Duodenal mucosa (tissue), 2 donors: ENCODE measurements around the gene NAP1L1.
A peak's percentile ranks its signal among the peaks of the same experiment; 100 is the strongest.

Experiments used
- H3K27ac ChIP-seq: one replicate; pipeline ENCODE4 v1.7.0; 2013; ENCODE audit warnings: low read depth, low read length
- H3K27me3 ChIP-seq, 2 donors: one replicate each; pipeline ENCODE4 v1.7.0; 2013; ENCODE audit warnings: low read length in 2 of 2, control low read depth in 1 of 2; ENCODE audit not compliant: insufficient read depth in 2 of 2, control insufficient read depth in 1 of 2
- H3K36me3 ChIP-seq, 2 donors: one replicate each; pipeline ENCODE4 v1.7.0; 2013; ENCODE audit warnings: low read length in 2 of 2, control low read depth in 1 of 2; ENCODE audit not compliant: insufficient read depth in 2 of 2, control insufficient read depth in 1 of 2
- H3K4me1 ChIP-seq, 2 donors: one replicate each; pipeline ENCODE4 v1.7.0; 2013; ENCODE audit warnings: low read length in 2 of 2, control low read depth in 1 of 2; ENCODE audit not compliant: insufficient read depth in 2 of 2, control insufficient read depth in 1 of 2
- H3K4me3 ChIP-seq, 2 donors: one replicate each; pipeline ENCODE4 v1.7.0; 2013; ENCODE audit warnings: low read length in 2 of 2, low read depth in 1 of 2
- H3K9ac ChIP-seq, 2 donors: one replicate each; pipeline ENCODE4 v1.7.0; 2013; ENCODE audit warnings: low read length in 2 of 2, low read depth in 1 of 2
- H3K9me3 ChIP-seq, 2 donors: one replicate each; pipeline ENCODE4 v1.7.0; 2013; ENCODE audit warnings: low read length in 2 of 2, control low read depth in 1 of 2; ENCODE audit not compliant: control insufficient read depth in 1 of 2

Gene NAP1L1

DNA sequence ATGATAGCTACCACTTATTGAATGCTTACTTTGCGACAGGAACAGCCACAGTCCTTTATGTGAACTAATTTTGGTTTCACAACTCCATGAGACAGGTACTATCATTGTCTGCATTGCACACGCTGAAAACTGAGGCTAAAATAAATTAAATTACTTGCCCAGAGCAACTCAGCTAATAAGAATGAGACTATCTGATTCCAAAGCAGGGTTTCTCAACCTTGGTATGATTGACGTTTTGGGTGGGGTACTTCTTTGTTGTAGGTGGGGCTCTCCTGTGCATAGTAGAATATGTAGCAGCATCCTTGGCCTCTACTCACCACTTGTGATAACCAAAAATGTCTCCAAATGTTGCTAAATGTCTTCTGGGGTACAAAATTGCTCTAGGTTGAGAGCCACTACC is 62.0 kb downstream of the NAP1L1 start:
- H3K4me1 ChIP-seq: peaks cover 0 to 19% of the 10 kb centered on the region in 2 donors
- H3K4me3 ChIP-seq: no peak overlapping the region
- no peaks in the 10 kb centered on the region for H3K27me3 ChIP-seq
- no peaks in the 10 kb centered on the region for H3K9me3 ChIP-seq
- H3K9ac ChIP-seq: no peak overlapping the region
- H3K27ac ChIP-seq: no peak overlapping the region
- H3K36me3 ChIP-seq: no peaks in the 10 kb centered on the region

DNA sequence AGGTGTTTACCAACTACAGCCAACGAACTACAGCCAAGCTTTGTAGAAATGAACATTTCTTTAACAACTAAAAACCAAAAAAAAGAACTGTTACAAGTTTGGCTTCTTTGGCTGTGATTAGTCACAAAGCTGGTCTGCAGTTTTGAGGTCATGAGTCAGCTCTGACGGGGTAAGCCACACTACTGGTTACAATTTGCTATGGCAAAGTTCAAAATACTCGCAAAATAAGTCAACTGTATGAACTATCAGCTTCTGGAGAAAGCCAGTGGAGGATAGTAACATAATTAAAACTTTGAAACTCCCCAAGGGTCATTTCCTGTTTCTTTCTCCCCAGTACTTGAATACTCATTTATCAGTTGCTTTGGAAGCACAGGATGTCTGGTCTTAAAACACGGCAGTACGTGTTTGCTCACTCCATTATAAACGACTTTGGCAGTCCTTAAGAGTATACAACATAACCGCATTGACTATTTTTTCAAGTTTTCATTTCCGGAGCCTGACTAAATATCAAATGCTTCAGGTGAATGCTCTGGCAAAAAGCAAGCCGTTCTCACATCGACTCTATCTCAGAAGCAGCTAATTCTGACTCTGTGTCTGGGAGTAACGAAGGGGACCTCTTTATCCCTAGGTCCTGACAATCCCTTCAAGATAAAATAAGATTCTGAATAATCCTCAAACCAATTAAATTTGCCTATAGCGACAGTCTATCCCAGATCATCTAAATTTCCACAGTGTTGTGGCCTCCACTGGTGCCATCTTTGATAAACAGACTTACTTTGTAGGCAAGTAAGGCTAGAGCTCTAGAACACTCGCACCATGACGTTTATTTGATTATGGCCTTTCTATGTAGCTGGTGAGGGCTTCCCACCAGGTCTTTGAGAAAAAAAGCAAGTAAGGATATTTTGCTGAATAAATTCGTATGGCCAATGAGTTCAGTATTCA is 63.5 kb downstream of the NAP1L1 start:
- H3K9me3 ChIP-seq: no peaks in the 10 kb centered on the region
- peak overlapping the region; percentile 53 for H3K27ac ChIP-seq
- H3K4me3 ChIP-seq: peak overlapping the region in 1 of 2 donors; percentile 10
- no peaks in the 10 kb centered on the region for H3K27me3 ChIP-seq
- peak overlapping the region in 1 of 2 donors; percentile 1 for H3K9ac ChIP-seq
- H3K4me1 ChIP-seq: peaks cover 0 to 15% of the 10 kb centered on the region in 2 donors
- no peaks in the 10 kb centered on the region for H3K36me3 ChIP-seq

DNA sequence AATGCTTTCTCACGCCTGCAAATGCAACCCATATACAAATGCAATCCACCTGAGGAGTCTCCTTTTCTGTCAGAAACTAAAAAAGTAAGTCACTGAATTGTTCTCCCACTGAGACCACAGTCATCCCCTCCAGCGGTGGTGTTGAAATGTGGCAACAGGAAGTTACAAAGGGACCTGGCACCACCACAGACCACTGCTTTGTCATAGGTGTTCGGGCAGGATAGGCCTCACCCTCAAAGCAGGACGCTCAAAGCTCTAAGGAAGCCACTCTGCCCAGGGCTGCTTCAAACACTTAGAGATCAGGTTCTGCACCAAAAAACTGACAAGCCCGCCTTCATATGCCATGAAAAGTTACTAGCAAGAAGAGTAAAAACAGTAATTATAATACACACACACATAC is 64.2 kb downstream of the NAP1L1 start:
- H3K9ac ChIP-seq: peak overlapping the region in 1 of 2 donors; percentile 1

DNA sequence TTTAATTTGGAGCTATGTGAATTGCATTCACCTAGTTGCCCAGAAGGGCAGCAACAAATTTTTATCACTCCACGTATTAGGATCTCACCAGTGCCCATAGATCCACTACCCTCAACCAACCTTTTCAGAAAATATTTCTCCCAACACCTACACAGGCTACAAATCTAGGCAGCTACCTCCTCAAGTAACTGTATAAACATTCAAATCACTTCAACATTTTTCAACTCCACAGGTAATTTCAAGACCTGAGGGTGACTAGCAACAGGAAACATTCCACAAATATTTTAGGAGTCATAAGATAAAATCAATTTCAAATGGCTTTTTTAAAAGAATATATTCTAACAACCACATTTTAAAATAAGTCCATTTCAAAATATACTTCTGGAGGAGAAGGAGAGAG is 65.8 kb downstream of the NAP1L1 start:
- Histone ChIP-seq H3K4me1 (peaks cover 0 to 15% of the 10 kb centered on the region in 2 donors), H3K36me3 (no peaks in the 10 kb centered on the region), H3K27me3 (no peaks in the 10 kb centered on the region), H3K9ac (no peak overlapping the region), H3K27ac (no peak overlapping the region), H3K4me3 (no peak overlapping the region), H3K9me3 (no peaks in the 10 kb centered on the region)

More for the DNA sequence above, 64.2 kb downstream of the NAP1L1 start:
- Histone ChIP-seq H3K4me1 (peaks cover 0 to 15% of the 10 kb centered on the region in 2 donors), H3K4me3 (no peak overlapping the region), H3K27me3 (no peaks in the 10 kb centered on the region), H3K36me3 (no peaks in the 10 kb centered on the region), H3K9me3 (no peaks in the 10 kb centered on the region), H3K27ac (peak overlapping the region; percentile 53)

DNA sequence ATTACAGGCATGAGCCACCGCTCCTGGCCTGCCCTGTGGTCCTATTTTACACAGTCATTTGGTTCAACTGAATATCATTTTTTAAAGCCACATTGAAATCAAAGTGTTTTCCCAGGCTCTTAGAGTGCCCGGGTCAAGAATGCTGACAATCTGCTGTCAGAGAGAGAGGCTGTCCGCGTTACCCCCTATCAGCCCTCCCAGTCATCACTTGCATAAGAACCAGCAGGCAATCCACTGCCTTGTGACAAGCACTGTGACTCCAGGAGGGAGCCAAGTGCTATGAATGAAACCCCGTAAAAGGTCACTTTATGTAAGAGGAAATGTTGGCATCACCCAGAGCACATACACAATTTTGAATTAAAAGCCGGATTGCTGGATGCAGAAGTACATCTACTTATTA is 66.4 kb downstream of the NAP1L1 start:
- no peaks in the 10 kb centered on the region for H3K27me3 ChIP-seq
- no peak overlapping the region for H3K9ac ChIP-seq
- no peak overlapping the region for H3K4me3 ChIP-seq
- H3K4me1 ChIP-seq: peaks cover 0 to 15% of the 10 kb centered on the region in 2 donors
- no peaks in the 10 kb centered on the region for H3K36me3 ChIP-seq
- no peaks in the 10 kb centered on the region for H3K9me3 ChIP-seq
- no peak overlapping the region for H3K27ac ChIP-seq

DNA sequence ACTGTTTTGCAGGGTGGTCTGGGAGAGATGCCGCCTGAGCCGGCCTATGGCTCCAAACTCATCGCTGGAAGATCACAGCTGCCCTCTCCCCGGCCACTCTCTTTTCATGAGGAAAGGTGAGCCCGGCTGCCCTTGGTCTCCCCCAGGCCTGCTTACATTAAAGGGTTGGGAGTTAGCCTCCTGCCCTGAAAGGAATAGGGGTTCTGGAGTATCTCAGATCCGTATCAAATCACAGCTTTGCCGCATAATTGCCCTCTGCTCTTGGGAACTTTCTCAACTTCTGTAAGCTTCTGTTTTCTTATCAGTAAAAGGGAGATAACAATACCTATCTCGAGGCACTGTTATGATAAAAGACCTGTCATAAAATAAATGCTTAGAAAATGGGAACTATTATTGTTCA is 70.5 kb downstream of the NAP1L1 start:
- Histone ChIP-seq H3K36me3 (no peaks in the 10 kb centered on the region), H3K9ac (no peak overlapping the region), H3K9me3 (no peaks in the 10 kb centered on the region), H3K4me1 (peaks cover 4 to 7% of the 10 kb centered on the region in 2 donors), H3K27ac (no peak overlapping the region), H3K4me3 (no peak overlapping the region), H3K27me3 (no peaks in the 10 kb centered on the region)

DNA sequence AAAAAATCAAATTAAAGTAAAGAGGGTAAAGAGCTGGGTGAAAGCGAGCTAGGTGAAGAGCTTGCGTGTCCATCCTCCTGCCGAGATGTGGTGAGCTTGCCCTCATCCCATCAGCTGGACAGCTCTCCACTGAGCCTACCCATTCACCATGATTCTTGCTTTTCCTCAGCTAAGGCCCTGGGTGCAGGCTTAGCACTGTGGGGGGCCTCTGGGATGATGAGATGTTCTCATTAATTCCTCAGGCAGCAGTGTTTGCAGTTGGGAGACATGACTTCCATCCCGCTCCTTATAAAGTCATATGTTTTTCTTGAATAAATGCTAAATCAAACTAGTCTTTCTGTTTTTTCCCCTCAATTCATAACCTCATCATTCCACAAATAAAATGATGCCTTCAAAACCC is 70.9 kb downstream of the NAP1L1 start:
- H3K9ac ChIP-seq: no peak overlapping the region

DNA sequence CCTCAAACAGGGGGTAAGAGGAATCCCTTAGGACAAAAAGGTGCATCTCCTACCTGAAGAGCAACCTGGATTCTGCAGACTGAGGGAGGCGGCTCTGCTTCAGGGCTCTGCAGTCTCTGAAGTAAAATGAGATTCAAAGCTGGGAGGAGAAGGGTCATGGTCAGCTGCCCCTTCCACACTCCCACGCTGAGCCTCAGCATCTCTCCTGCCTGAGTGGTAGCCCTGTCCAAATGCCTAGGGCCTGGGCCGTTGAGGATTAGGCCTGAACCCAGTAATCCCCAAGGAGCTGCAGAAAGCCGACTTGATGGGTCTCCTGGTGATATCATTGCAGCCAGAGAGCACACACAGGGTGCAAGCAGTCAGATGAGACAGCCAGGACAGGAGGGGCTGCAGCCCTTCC is 71.8 kb downstream of the NAP1L1 start:
- Histone ChIP-seq H3K9me3 (no peaks in the 10 kb centered on the region), H3K9ac (no peak overlapping the region), H3K36me3 (no peaks in the 10 kb centered on the region), H3K4me1 (peaks cover 10 to 11% of the 10 kb centered on the region in 2 donors), H3K27me3 (no peaks in the 10 kb centered on the region), H3K4me3 (no peak overlapping the region), H3K27ac (no peak overlapping the region)

More for the DNA sequence above, 70.9 kb downstream of the NAP1L1 start:
- Histone ChIP-seq H3K4me1 (peaks cover 4 to 8% of the 10 kb centered on the region in 2 donors), H3K27me3 (no peaks in the 10 kb centered on the region), H3K36me3 (no peaks in the 10 kb centered on the region), H3K4me3 (no peak overlapping the region), H3K27ac (no peak overlapping the region), H3K9me3 (no peaks in the 10 kb centered on the region)

DNA sequence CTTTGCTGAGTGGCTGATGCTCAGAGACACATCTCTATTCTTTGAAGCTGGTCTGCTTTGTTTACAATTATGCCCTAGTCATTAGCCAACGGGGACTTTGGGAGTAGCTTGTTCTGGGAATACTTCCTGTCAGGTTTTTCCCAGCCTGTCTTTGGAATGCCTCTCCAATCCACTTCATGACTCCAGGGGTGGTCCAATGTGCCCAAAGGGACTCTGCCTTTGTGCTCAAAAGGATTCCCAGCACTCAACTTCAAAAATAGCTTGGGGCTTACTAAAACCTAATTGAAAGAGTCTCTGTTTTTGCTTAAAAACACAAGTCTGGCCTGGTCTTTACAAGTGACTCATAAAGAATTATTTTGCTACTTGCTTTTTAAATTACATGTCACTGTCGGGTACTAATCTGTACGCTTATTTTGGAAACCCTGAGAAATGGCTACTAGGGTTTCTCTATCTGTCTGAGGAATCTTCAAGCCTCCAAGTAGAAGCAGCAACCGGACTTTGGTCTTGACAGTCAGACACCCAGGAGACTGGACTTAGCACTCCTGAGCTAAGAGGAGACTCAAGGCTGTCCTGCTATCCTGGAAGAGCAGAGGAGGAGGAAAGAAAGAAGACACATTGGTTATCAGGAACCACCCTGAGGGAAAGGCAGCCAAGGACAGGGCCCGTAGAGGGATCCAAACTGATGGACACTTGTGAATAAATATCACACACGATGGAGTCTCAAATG is 73.6 kb downstream of the NAP1L1 start:
- no peak overlapping the region for H3K27ac ChIP-seq

DNA sequence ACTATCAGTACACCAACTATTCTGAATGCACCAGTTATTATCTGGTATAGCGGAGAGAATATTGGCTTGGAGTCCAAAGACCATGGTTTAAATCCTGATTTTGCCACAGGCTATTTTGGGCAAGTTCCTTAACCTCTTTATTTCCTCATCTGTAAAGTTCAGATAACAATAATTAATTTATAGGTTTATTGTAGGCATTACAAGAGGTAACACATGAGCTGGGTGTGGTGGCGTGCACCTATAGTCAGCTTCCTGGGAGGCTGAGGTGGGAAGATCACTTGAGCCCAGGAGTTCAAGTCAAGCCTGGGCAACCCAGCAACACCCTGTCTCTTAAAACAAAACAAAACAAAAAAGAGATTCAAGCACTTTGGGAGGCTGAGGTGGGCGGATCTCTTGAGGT is 76.1 kb downstream of the NAP1L1 start:
- no peak overlapping the region for H3K9ac ChIP-seq
- peaks cover 15% of the 10 kb centered on the region in 2 donors for H3K4me1 ChIP-seq

More for the DNA sequence above, 73.6 kb downstream of the NAP1L1 start:
- H3K9ac ChIP-seq: no peak overlapping the region
- no peak overlapping the region for H3K4me3 ChIP-seq
- no peaks in the 10 kb centered on the region for H3K27me3 ChIP-seq
- H3K36me3 ChIP-seq: no peaks in the 10 kb centered on the region
- peaks cover 15% of the 10 kb centered on the region in 2 donors for H3K4me1 ChIP-seq
- H3K9me3 ChIP-seq: no peaks in the 10 kb centered on the region

More for the DNA sequence above, 76.1 kb downstream of the NAP1L1 start:
- Histone ChIP-seq H3K36me3 (no peaks in the 10 kb centered on the region), H3K4me3 (no peak overlapping the region), H3K27me3 (no peaks in the 10 kb centered on the region), H3K9me3 (peaks cover 0 to 6% of the 10 kb centered on the region in 2 donors), H3K27ac (no peak overlapping the region)
